Measurements from ENCODE around the gene OXCT1.

The OXCT1 gene

GRCh38 chr5:41778410-41778809 is 91.8 kb downstream of the OXCT1 start:
- TF ChIP-seq CTCF (conservative IDR thresholded peaks at IDR 0.05; ENCODE audit: low read depth, low read length): no peak
- no peak for DNase-seq (ENCODE audit: low read depth)
- no peak overlapping the region for H3K4me3 ChIP-seq (ENCODE audit: low read depth, low read length)

- TF ChIP-seq CTCF (conservative IDR thresholded peaks at IDR 0.05; ENCODE audit: low read depth, low read length): no peak
- DNase-seq (ENCODE audit: low read depth): peak; percentile 24
- H3K4me3 ChIP-seq (ENCODE audit: low read depth, low read length): no peak overlapping the region
These were observed 93.8 kb downstream of the OXCT1 start for GRCh38 chr5:41776435-41776834.

- no peak overlapping the region for H3K4me3 ChIP-seq (ENCODE audit: low read depth, low read length)
- DNase-seq (ENCODE audit: low read depth): no peak
- no peak for TF ChIP-seq CTCF (conservative IDR thresholded peaks at IDR 0.05; ENCODE audit: low read depth, low read length)
These were observed 96.4 kb downstream of the OXCT1 start for GRCh38 chr5:41773799-41774198.

GRCh38 chr5:41772785-41773442 is 97.3 kb downstream of the OXCT1 start:
- TF ChIP-seq CTCF (conservative IDR thresholded peaks at IDR 0.05; ENCODE audit: low read depth, low read length): no peak
- H3K4me3 ChIP-seq (ENCODE audit: low read depth, low read length): no peak overlapping the region
- no peak for DNase-seq (ENCODE audit: low read depth)

- no peak for TF ChIP-seq CTCF (conservative IDR thresholded peaks at IDR 0.05; ENCODE audit: low read depth, low read length)
- DNase-seq (ENCODE audit: low read depth): peak; percentile 28
These were observed 98.2 kb downstream of the OXCT1 start for GRCh38 chr5:41772056-41772455.

DNA sequence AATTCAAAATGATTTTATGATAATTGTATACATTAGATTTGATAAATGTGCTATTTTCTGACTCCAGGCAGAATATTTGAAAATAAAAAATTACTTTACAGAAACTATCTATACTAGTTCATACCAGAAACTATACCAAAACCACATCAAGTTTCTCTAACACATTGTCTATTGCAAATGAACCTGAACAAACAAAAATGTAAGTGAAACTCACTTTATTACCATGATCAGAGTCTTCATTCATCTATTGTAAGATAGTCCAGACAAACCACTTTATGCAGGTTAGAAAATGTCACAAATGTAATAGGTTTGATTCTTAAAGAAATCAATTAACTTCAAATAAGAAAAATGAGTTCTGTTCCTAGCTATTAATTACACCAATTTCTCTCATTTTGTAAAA is 99.4 kb downstream of the OXCT1 start:
- no peak overlapping the region for H3K4me3 ChIP-seq (ENCODE audit: low read depth, low read length)
- no peak for DNase-seq (ENCODE audit: low read depth)
- no peak for TF ChIP-seq CTCF (conservative IDR thresholded peaks at IDR 0.05; ENCODE audit: low read depth, low read length)

More at GRCh38 chr5:41772056-41772455, 98.2 kb downstream of the OXCT1 start:
- H3K4me3 ChIP-seq (ENCODE audit: low read depth, low read length): no peak overlapping the region

DNA sequence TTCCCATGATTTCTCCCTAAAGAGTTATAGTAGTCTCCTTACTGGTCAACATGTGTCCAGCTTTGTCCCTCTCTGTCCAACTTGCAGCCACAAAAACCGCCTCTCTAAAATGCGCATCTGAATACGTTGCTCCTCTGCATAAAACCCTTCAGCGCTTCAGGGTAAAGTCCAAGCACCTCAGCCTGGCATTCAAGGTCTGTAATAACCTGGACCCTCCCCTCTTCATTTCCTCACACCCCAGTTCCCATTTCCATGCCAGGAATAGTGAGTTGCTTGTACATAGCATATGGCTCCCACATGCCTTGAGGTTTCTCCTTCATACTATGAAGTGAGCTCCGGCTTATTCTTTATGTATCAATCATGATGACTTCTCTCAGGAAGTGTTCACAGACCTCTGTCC is 101.5 kb downstream of the OXCT1 start:
- no peak for TF ChIP-seq CTCF (conservative IDR thresholded peaks at IDR 0.05; ENCODE audit: low read depth, low read length)
- no peak for DNase-seq (ENCODE audit: low read depth)
- H3K4me3 ChIP-seq (ENCODE audit: low read depth, low read length): no peak overlapping the region
